Esophagus muscularis mucosa (tissue), 4 donors: ENCODE measurements around the gene SP110. TPM values are rescaled to one million over a fixed set of nuclear protein-coding genes. Genes with fewer than 3 reads are reported as not detected.

ENCODE experiments used
- DNase-seq: peaks from one replicate; pipeline ENCODE4 v3.0.0-alpha.2; 2017; ENCODE audit errors: extremely low spot score
- H3K27ac ChIP-seq, 4 donors: fragments of 200-600 bp; sonication (generic); replicated peaks in 1 of 4; 1 replicate in 3 of 4; 2 replicates in 1 of 4; pipeline ENCODE4 v1.5.1; 2016 to 2019; ENCODE audit warnings: mild to moderate bottlenecking in 1 of 4
- H3K27me3 ChIP-seq, 4 donors: fragments of 200-600 bp; sonication (generic); one replicate each; pipeline versions ENCODE4 v1.5.1 to v1.6.0; 2016 to 2019
- H3K36me3 ChIP-seq, 4 donors: fragments of 200-600 bp; sonication (generic); one replicate each; pipeline ENCODE4 v1.5.1; 2016 to 2019
- H3K4me1 ChIP-seq, 4 donors: fragments of 200-600 bp; sonication (generic); one replicate each; pipeline ENCODE4 v1.5.1; 2016 to 2019
- H3K4me3 ChIP-seq, 4 donors: fragments of 200-600 bp; sonication (generic); 1 replicate in 2 of 4; 2 replicates in 2 of 4; pipeline ENCODE4 v1.5.1; 2016 to 2019; ENCODE audit warnings: mild to moderate bottlenecking in 4 of 4, moderate library complexity in 1 of 4
- H3K9me3 ChIP-seq, 4 donors: fragments of 200-600 bp; sonication (generic); 1 replicate in 3 of 4; 2 replicates in 1 of 4; pipeline ENCODE4 v1.5.1; 2016 to 2019
- EP300 ChIP-seq: sonication (generic); formaldehyde crosslinking; IDR thresholded peaks from one replicate; pipeline ENCODE4 v1.6.1; 2017; ENCODE audit warnings: antibody characterized with exemption
- POLR2A ChIP-seq: fragments of 450-650 bp; IDR thresholded peaks from one replicate; pipeline ENCODE4 v1.6.1; 2017; ENCODE audit warnings: antibody characterized with exemption, moderate library complexity, mild to moderate bottlenecking, low read depth
- POLR2AphosphoS5 ChIP-seq, 2 donors: sonication (generic); formaldehyde crosslinking; IDR thresholded peaks; one replicate each; pipeline ENCODE4 v1.6.1; 2017; ENCODE audit warnings: antibody characterized with exemption in 2 of 2
- WGBS: methylation state at CpG from one replicate; pipeline ENCODE4 v1.1.5; 2018; 5-methylcytosine and 5-hydroxymethylcytosine counted together
- intact Hi-C: fragments of 100-400 bp; cut with DNase I; formaldehyde crosslinking; loops from one replicate; pipeline ENCODE4 v1.15.1; 2023
- total RNA-seq, 4 donors: library from RNA; depleted of rRNA; stranded (reverse); fragments of >200 nt; gene quantifications; one replicate each; pipeline versions ENCODE4 v1.1.0 to v1.2.1, GENCODE V29; 2016
- TF ChIP-seq, protein P1 (sequence below), 3 experiments: fragments of 200-600 bp in 2 of 3; fragments of 450-650 bp in 1 of 3; sonication (generic) in 2 of 3; IDR thresholded peaks; one replicate each; pipeline ENCODE4 v1.5.1; 2017 to 2019; ENCODE audit warnings: antibody characterized with exemption in 3 of 3, mild to moderate bottlenecking in 2 of 3, moderate library complexity in 1 of 3

Gene SP110
- 10 to 100 TPM; 14.5 to 24.9 (median 18.8) TPM for total RNA-seq

DNA sequence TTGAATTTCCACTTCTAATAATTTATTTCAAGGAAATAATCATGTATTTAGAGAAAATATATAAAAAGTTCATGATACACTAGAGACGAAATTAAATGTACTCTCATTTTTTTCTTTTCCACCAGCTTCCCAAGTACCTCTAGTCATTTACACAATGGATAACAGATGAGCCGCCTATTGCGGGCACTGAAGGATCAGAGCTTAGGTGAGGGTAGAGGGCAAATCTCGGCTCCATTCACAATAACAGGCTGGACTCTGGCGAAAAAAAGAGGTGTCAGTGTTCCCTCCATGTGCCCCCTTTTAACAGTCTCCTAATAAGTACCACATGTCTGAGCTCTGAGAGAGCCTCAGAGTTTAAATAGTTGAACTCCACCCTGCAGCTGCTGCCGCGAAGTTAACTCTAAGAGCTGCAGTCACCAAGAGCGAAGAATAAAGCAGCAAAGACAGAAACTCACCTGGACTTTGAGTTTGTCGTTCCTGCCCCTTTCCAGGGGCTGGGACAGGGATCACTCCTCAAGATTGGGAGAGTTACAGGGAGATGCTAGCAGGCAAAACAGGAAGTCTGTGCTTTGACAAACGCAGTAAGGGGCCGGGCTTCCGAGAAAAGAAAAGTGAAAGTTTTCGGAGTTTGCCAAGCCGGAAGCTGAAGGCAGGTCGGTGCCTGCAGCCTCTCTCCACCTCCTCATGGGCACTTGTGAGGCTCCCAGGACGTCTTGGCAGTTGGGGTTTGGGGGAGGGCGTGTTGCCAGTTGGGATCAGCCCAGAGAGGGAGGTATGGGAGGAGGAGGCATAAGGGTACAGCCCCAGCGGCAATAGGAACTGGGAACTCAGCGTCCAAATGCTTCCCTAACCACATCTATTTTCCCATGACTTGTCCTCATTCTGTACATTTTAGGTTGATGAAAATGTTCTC is at the start of gene SP110:
Gene SP110, minus strand, starts transcription at position 566 of the 913 bp plus-strand sequence. CDS start 3,057 bp downstream, outside the sequence.
- peaks cover 9 to 23% (median 18%) of the 10 kb centered on the region in 4 donors for H3K36me3 ChIP-seq
- peak; percentile 70 to 76 for TF ChIP-seq POLR2AphosphoS5 (IDR thresholded peaks at IDR 0.05)
- TF ChIP-seq, protein P1, sequence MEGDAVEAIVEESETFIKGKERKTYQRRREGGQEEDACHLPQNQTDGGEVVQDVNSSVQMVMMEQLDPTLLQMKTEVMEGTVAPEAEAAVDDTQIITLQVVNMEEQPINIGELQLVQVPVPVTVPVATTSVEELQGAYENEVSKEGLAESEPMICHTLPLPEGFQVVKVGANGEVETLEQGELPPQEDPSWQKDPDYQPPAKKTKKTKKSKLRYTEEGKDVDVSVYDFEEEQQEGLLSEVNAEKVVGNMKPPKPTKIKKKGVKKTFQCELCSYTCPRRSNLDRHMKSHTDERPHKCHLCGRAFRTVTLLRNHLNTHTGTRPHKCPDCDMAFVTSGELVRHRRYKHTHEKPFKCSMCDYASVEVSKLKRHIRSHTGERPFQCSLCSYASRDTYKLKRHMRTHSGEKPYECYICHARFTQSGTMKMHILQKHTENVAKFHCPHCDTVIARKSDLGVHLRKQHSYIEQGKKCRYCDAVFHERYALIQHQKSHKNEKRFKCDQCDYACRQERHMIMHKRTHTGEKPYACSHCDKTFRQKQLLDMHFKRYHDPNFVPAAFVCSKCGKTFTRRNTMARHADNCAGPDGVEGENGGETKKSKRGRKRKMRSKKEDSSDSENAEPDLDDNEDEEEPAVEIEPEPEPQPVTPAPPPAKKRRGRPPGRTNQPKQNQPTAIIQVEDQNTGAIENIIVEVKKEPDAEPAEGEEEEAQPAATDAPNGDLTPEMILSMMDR (IDR thresholded peaks at IDR 0.05): no peak
- no peak for TF ChIP-seq EP300
- WGBS: 2% methylated on average over 19 of the region's 19 CpGs
- H3K27me3 ChIP-seq: no peaks in the 10 kb centered on the region
- intact Hi-C loops: loop anchor here (10.0 kb wide), 1 partner anchor 195 kb away; the partner anchor contains the start of gene SP100
- no peaks in the 10 kb centered on the region for H3K9me3 ChIP-seq
- peaks cover 7 to 27% (median 23%) of the 10 kb centered on the region in 4 donors for H3K4me1 ChIP-seq
- H3K4me3 ChIP-seq: peak within 1 kb of the TSS; percentile 58 to 77 (median 68)
- peak within 1 kb of the TSS; percentile 71 to 78 (median 76) for H3K27ac ChIP-seq
- DNase-seq: peak; percentile 95

DNA sequence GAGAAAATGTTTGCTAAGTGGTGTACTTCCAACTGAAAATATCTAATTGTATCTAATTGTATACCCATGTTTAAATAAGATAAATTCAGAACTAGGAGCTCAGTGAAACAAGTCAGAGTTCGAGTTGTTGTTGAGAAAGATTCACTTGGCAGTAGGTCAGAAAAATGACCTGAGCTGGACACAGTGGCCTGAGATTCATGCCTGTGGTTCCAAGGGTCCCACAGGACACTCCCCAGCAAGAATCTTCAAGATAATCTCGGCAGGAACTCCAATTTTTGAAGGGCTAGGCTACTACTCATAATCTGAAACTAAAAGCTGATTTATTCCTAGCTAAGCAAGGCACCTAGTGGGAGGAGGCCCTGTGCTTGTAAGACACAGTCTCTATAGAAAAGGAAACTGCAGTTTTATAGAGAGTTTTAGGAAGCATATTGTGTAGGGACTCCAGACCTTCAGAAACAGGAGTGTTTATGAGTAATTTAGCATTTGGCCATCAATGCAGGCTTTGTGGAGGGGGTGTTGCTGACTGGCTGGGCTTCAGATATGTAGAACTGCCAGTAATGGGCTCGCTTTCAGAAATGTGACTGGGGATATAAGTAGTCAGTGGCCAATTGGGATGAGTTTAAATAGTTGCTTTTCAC is 48.9 kb upstream of the SP110 start:
- no peaks in the 10 kb centered on the region for H3K9me3 ChIP-seq
- TF ChIP-seq, protein P1 (IDR thresholded peaks at IDR 0.05): no peak
- TF ChIP-seq EP300 (no peak), POLR2A (no peak), POLR2AphosphoS5 (IDR thresholded peaks at IDR 0.05) (no peak)
- DNase-seq: no peak
- WGBS: 48% methylated on average over 3 of the region's 3 CpGs
- intact Hi-C loops: no loop called here
- peaks cover 0 to 7% (median 0%) of the 10 kb centered on the region in 4 donors for H3K4me1 ChIP-seq
- H3K27me3 ChIP-seq: no peaks in the 10 kb centered on the region
- H3K36me3 ChIP-seq: no peaks in the 10 kb centered on the region
- no peak overlapping the region for H3K4me3 ChIP-seq
- no peak overlapping the region for H3K27ac ChIP-seq

DNA sequence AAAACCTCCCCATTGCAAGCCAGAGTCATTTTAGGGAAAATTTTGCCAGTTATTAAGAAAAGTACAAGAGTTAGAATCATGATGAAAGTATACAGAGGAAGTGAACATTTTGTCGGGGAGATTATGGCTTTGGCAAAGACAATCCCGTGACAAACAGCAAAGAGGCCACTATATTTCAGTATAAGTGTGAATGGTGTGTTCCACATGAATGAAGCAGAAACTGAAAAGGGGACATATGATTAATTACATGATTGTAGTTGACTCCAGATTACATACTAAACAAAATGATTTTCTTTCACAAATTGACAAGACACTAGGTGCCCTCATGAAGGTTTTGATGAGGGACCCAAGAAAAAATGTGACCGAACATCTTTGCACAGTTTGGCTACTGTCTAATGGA is 47.8 kb upstream of the SP110 start:
- H3K36me3 ChIP-seq: no peaks in the 10 kb centered on the region
- TF ChIP-seq POLR2A (no peak), POLR2AphosphoS5 (IDR thresholded peaks at IDR 0.05) (no peak), EP300 (no peak)
- TF ChIP-seq, protein P1 (IDR thresholded peaks at IDR 0.05): no peak
- H3K4me1 ChIP-seq: peaks cover 0 to 7% (median 0%) of the 10 kb centered on the region in 4 donors
- WGBS: 83% methylated on average over 3 of the region's 3 CpGs
- no peaks in the 10 kb centered on the region for H3K27me3 ChIP-seq
- intact Hi-C loops: no loop called here
- no peak overlapping the region for H3K27ac ChIP-seq
- no peaks in the 10 kb centered on the region for H3K9me3 ChIP-seq
- DNase-seq: no peak
- H3K4me3 ChIP-seq: no peak overlapping the region

DNA sequence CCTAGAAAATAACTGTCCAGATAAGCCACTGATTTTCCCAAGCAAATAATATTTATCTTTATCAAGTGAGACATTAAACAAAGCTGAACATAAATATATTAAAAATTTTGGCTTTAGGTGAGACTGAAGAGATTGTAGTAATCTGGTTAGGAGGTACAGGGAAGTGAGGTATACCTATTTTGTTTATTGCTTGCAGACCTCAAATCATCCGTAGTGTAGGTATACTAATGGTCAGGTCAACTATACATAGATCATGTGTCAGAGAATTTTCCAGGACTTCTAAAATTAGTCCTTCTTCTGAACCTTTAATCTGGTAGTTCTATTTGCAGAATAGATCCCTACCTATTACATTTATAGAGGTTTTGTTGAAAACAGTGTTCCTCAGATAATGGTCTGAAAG is 47.3 kb upstream of the SP110 start:
- Histone ChIP-seq H3K4me3 (no peak overlapping the region), H3K27me3 (no peaks in the 10 kb centered on the region), H3K4me1 (peaks cover 0 to 7% (median 0%) of the 10 kb centered on the region in 4 donors), H3K9me3 (no peaks in the 10 kb centered on the region), H3K27ac (no peak overlapping the region), H3K36me3 (no peaks in the 10 kb centered on the region)
- intact Hi-C loops: no loop called here
- DNase-seq: no peak
- WGBS: 86% methylated on average over 1 of the region's 1 CpG
- TF ChIP-seq, protein P1 (IDR thresholded peaks at IDR 0.05): no peak
- TF ChIP-seq POLR2A (no peak), POLR2AphosphoS5 (IDR thresholded peaks at IDR 0.05) (no peak), EP300 (no peak)
